HepG2 (cell line): ENCODE data around the gene DIABLO. TPM values are rescaled to one million over a fixed set of nuclear protein-coding genes. Genes with fewer than 3 reads are reported as not detected.
A peak's percentile ranks its signal among the peaks of the same experiment; 100 is the strongest.

Experiments
- AFF4 ChIP-seq: sonication (generic); formaldehyde crosslinking; IDR thresholded peaks from 2 replicates; pipeline ENCODE4 v1.4.0; 2020; ENCODE audit warnings: missing genetic modification reagents
- CBX1 ChIP-seq: IDR thresholded peaks from one replicate; pipeline ENCODE4 v1.6.1; 2016; ENCODE audit warnings: antibody characterized with exemption, low read depth
- CC2D1A ChIP-seq: sonication (generic); formaldehyde crosslinking; IDR thresholded peaks from 2 replicates; pipeline ENCODE4 v1.8.1; 2023; ENCODE audit warnings: mild to moderate bottlenecking, missing genetic modification reagents
- HHEX ChIP-seq: IDR thresholded peaks from 2 replicates; pipeline ENCODE4 v1.6.1; 2016; ENCODE audit warnings: control low read depth
- HMG20A ChIP-seq: IDR thresholded peaks from 2 replicates; pipeline ENCODE4 v1.6.1; 2016; ENCODE audit warnings: borderline replicate concordance
- NFE2 ChIP-seq: sonication (generic); formaldehyde crosslinking; IDR thresholded peaks from 2 replicates; pipeline ENCODE4 v1.4.0; 2020; ENCODE audit warnings: missing genetic modification reagents
- REXO4 ChIP-seq: sonication (generic); formaldehyde crosslinking; IDR thresholded peaks from 2 replicates; pipeline ENCODE4 v1.8.0; 2022; ENCODE audit warnings: missing genetic modification reagents, mild to moderate bottlenecking, borderline replicate concordance
- RFXAP ChIP-seq: sonication (generic); formaldehyde crosslinking; IDR thresholded peaks from 2 replicates; pipeline ENCODE4 v1.4.0; 2020; ENCODE audit warnings: missing genetic modification reagents, borderline replicate concordance
- RNF219 ChIP-seq: sonication (generic); formaldehyde crosslinking; IDR thresholded peaks from 2 replicates; pipeline ENCODE4 v1.5.0; 2020; ENCODE audit warnings: mild to moderate bottlenecking, missing genetic modification reagents
- SETDB1 ChIP-seq: sonication (generic); formaldehyde crosslinking; IDR thresholded peaks from 2 replicates; pipeline ENCODE4 v1.5.1; 2020; ENCODE audit warnings: missing genetic modification reagents, mild to moderate bottlenecking, borderline replicate concordance
- SYNCRIP ChIP-seq: fragments of 200-400 bp; formaldehyde crosslinking; IDR thresholded peaks from 2 replicates; pipeline ENCODE4 v1.6.1; 2018; ENCODE audit warnings: mild to moderate bottlenecking, low read depth, low read length; ENCODE audit not compliant: insufficient read depth
- ZIK1 ChIP-seq: sonication (generic); formaldehyde crosslinking; IDR thresholded peaks from 2 replicates; pipeline ENCODE4 v1.5.0; 2020; ENCODE audit warnings: mild to moderate bottlenecking, low read depth, missing genetic modification reagents, borderline replicate concordance
- ZNF24 ChIP-seq: fragments of 450-650 bp; IDR thresholded peaks from 2 replicates; pipeline ENCODE4 v1.6.1; 2017; ENCODE audit warnings: antibody characterized with exemption, mild to moderate bottlenecking
- ZNF709 ChIP-seq: sonication (generic); formaldehyde crosslinking; IDR thresholded peaks from 2 replicates; pipeline ENCODE4 v1.5.0; 2020; ENCODE audit warnings: mild to moderate bottlenecking, missing genetic modification reagents
- ZNF766 ChIP-seq: sonication (generic); formaldehyde crosslinking; IDR thresholded peaks from 2 replicates; pipeline ENCODE4 v1.5.0; 2020; ENCODE audit warnings: missing genetic modification reagents, borderline replicate concordance
- ZNF770 ChIP-seq: sonication (generic); formaldehyde crosslinking; IDR thresholded peaks from 2 replicates; pipeline ENCODE4 v1.5.0; 2020; ENCODE audit warnings: mild to moderate bottlenecking, missing genetic modification reagents
- polyA plus RNA-seq, 8 experiments: library from polyadenylated mRNA; depleted of rRNA in 3 of 8; stranded (reverse) in 7 of 8; unstranded in 1 of 8; fragments of >200 nt; fragmentation: Illumina TruSeq in 4 of 8; extraction: Trizol in 4 of 8; gene quantifications; 2 replicates each; pipeline versions ENCODE4 v1.2.1 to v1.2.3, GENCODE V29; 2011 to 2016; ENCODE audit warnings: low read depth in 4 of 8, missing spikeins in 1 of 8, mixed read lengths in 1 of 8; ENCODE audit not compliant: insufficient read depth in 1 of 8
- total RNA-seq, 5 experiments: library from RNA; depleted of rRNA; stranded (reverse); fragments of >200 nt; fragmentation: Illumina TruSeq; extraction: Trizol; gene quantifications; 2 replicates each; pipeline ENCODE4 v1.2.3, GENCODE V29; 2016; ENCODE audit warnings: low read depth in 1 of 5
- TF ChIP-seq, protein P1 (sequence below): sonication (generic); formaldehyde crosslinking; IDR thresholded peaks from 2 replicates; pipeline ENCODE4 v1.5.1; 2020; ENCODE audit warnings: missing genetic modification reagents, mild to moderate bottlenecking, borderline replicate concordance
- TF ChIP-seq, protein P2 (sequence below): sonication (generic); formaldehyde crosslinking; IDR thresholded peaks from 2 replicates; pipeline ENCODE4 v1.4.0; 2020; ENCODE audit warnings: missing genetic modification reagents

Gene DIABLO
- total and polyA plus RNA-seq, 2 of the 13 experiments (the other 11 are each of a cell fraction or from before 2014, with no cell fraction given): 20.7 to 70.9 TPM

GRCh38 chr12:122225683-122226365, at the start of gene DIABLO (continued):
- TF ChIP-seq ZNF766 (CRISPR knock-in tag): no peak
- no peak for TF ChIP-seq NFE2
- TF ChIP-seq, protein P1, sequence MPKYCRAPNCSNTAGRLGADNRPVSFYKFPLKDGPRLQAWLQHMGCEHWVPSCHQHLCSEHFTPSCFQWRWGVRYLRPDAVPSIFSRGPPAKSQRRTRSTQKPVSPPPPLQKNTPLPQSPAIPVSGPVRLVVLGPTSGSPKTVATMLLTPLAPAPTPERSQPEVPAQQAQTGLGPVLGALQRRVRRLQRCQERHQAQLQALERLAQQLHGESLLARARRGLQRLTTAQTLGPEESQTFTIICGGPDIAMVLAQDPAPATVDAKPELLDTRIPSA (CRISPR knock-in tag): no peak
- TF ChIP-seq SYNCRIP: no peak
- peak; percentile 41 for TF ChIP-seq ZIK1
- peak; percentile 45; the same call in 1 of the 2 replicates for TF ChIP-seq ZNF770 (CRISPR knock-in tag)
- TF ChIP-seq REXO4 (CRISPR knock-in tag): no peak
- TF ChIP-seq, protein P2, sequence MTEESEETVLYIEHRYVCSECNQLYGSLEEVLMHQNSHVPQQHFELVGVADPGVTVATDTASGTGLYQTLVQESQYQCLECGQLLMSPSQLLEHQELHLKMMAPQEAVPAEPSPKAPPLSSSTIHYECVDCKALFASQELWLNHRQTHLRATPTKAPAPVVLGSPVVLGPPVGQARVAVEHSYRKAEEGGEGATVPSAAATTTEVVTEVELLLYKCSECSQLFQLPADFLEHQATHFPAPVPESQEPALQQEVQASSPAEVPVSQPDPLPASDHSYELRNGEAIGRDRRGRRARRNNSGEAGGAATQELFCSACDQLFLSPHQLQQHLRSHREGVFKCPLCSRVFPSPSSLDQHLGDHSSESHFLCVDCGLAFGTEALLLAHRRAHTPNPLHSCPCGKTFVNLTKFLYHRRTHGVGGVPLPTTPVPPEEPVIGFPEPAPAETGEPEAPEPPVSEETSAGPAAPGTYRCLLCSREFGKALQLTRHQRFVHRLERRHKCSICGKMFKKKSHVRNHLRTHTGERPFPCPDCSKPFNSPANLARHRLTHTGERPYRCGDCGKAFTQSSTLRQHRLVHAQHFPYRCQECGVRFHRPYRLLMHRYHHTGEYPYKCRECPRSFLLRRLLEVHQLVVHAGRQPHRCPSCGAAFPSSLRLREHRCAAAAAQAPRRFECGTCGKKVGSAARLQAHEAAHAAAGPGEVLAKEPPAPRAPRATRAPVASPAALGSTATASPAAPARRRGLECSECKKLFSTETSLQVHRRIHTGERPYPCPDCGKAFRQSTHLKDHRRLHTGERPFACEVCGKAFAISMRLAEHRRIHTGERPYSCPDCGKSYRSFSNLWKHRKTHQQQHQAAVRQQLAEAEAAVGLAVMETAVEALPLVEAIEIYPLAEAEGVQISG (CRISPR knock-in tag): peak; percentile 92
- TF ChIP-seq ZNF709 (CRISPR knock-in tag): no peak
- TF ChIP-seq CC2D1A (CRISPR knock-in tag): no peak
- TF ChIP-seq SETDB1 (CRISPR knock-in tag): no peak
- no peak; the same call in none of the 2 replicates for TF ChIP-seq RFXAP (CRISPR knock-in tag)
- TF ChIP-seq RNF219 (CRISPR knock-in tag): no peak
- TF ChIP-seq ZNF24: no peak
- TF ChIP-seq HHEX (CRISPR knock-in tag): no peak
- TF ChIP-seq AFF4 (CRISPR knock-in tag): no peak
- TF ChIP-seq HMG20A (CRISPR knock-in tag): no peak
- TF ChIP-seq CBX1: no peak
